ENCODE measurements around the gene INPP5F. TPM values are rescaled to one million over a fixed set of nuclear protein-coding genes. Genes with fewer than 3 reads are reported as not detected.
A peak's percentile ranks its signal among the peaks of the same experiment; 100 is the strongest.

Gene INPP5F
- total RNA-seq, 2 experiments from 2014 or later: 17.4 to 32.0 TPM

GRCh38 chr10:119737823-119738222 is 12.0 kb downstream of the INPP5F start:
- Mint-ChIP-seq H3K9me3 (ENCODE audit: low read depth) (no peaks in the 10 kb centered on the region), H3K36me3 (no peaks in the 10 kb centered on the region), H3K27me3 (no peaks in the 10 kb centered on the region), H3K4me1 (peaks cover 18% of the 10 kb centered on the region), H3K4me3 (no peak overlapping the region), H3K27ac (no peak overlapping the region)
- CTCF ChIA-PET: interaction anchor here (1.1 to 1.8 kb wide), 5 partner anchors 10 to 52 kb away, joined by 3 to 10 read pairs (median 6); partner anchors contain the start of gene INPP5F
- DNase-seq (no peak), ATAC-seq (no peak)

- H3K4me1 Mint-ChIP-seq: peaks cover 18% of the 10 kb centered on the region
- no peak overlapping the region for H3K4me3 Mint-ChIP-seq
- H3K27ac Mint-ChIP-seq: no peak overlapping the region
- no peak for DNase-seq
- CTCF ChIA-PET: interaction anchor here (0.9 to 1.0 kb wide), 2 partner anchors 11 to 12 kb away, joined by 3 to 5 read pairs; no protein-coding TSS in a partner anchor
- no peaks in the 10 kb centered on the region for H3K36me3 Mint-ChIP-seq
- ATAC-seq: no peak
- H3K9me3 Mint-ChIP-seq (ENCODE audit: low read depth): no peaks in the 10 kb centered on the region
- H3K27me3 Mint-ChIP-seq: no peaks in the 10 kb centered on the region
Observed at GRCh38 chr10:119738962-119739361, 13.1 kb downstream of the INPP5F start.

GRCh38 chr10:119740096-119740495 is 14.2 kb downstream of the INPP5F start:
- Mint-ChIP-seq H3K36me3 (no peaks in the 10 kb centered on the region), H3K9me3 (ENCODE audit: low read depth) (no peaks in the 10 kb centered on the region), H3K27ac (no peak overlapping the region), H3K27me3 (no peaks in the 10 kb centered on the region), H3K4me3 (no peak overlapping the region), H3K4me1 (peaks cover 23% of the 10 kb centered on the region)
- no peak for DNase-seq
- no peak for ATAC-seq
- CTCF ChIA-PET: no interaction called here

- CTCF ChIA-PET: interaction anchor here (1.0 to 1.5 kb wide), 3 partner anchors 10 to 57 kb away, joined by 3 to 4 read pairs (median 4); no protein-coding TSS in a partner anchor
- no peak overlapping the region for H3K4me3 Mint-ChIP-seq
Observed at GRCh38 chr10:119742947-119743648, 17.2 kb downstream of the INPP5F start.

GRCh38 chr10:119747940-119748339 is 22.1 kb downstream of the INPP5F start:
- ATAC-seq: no peak
- Mint-ChIP-seq H3K27ac (no peak overlapping the region), H3K4me3 (no peak overlapping the region), H3K27me3 (no peaks in the 10 kb centered on the region), H3K36me3 (peaks cover 4% of the 10 kb centered on the region), H3K4me1 (peaks cover 18% of the 10 kb centered on the region), H3K9me3 (ENCODE audit: low read depth) (no peaks in the 10 kb centered on the region)
- no peak for DNase-seq
- CTCF ChIA-PET: interaction anchor here (1.0 to 6.3 kb wide), 3 partner anchors 37 to 112 kb away, joined by 3 to 50 read pairs (median 50); no protein-coding TSS in a partner anchor

More at GRCh38 chr10:119742947-119743648, 17.2 kb downstream of the INPP5F start:
- no peak for ATAC-seq
- no peak overlapping the region for H3K27ac Mint-ChIP-seq
- H3K27me3 Mint-ChIP-seq: no peaks in the 10 kb centered on the region
- H3K4me1 Mint-ChIP-seq: peaks cover 16% of the 10 kb centered on the region
- H3K9me3 Mint-ChIP-seq (ENCODE audit: low read depth): no peaks in the 10 kb centered on the region
- H3K36me3 Mint-ChIP-seq: peaks cover 4% of the 10 kb centered on the region
- no peak for DNase-seq

GRCh38 chr10:119748871-119749270 is 23.0 kb downstream of the INPP5F start:
- H3K4me3 Mint-ChIP-seq: no peak overlapping the region

GRCh38 chr10:119749455-119749854 is 23.6 kb downstream of the INPP5F start:
- no peak for DNase-seq
- CTCF ChIA-PET: interaction anchor here (1.6 to 6.3 kb wide), 5 partner anchors 12 to 111 kb away, joined by 6 to 50 read pairs (median 17); no protein-coding TSS in a partner anchor
- H3K4me3 Mint-ChIP-seq: no peak overlapping the region
- peaks cover 12% of the 10 kb centered on the region for H3K4me1 Mint-ChIP-seq
- H3K27ac Mint-ChIP-seq: no peak overlapping the region
- ATAC-seq: no peak
- H3K9me3 Mint-ChIP-seq (ENCODE audit: low read depth): no peaks in the 10 kb centered on the region
- peaks cover 4% of the 10 kb centered on the region for H3K36me3 Mint-ChIP-seq
- H3K27me3 Mint-ChIP-seq: no peaks in the 10 kb centered on the region

More at GRCh38 chr10:119748871-119749270, 23.0 kb downstream of the INPP5F start:
- Mint-ChIP-seq H3K9me3 (ENCODE audit: low read depth) (no peaks in the 10 kb centered on the region), H3K4me1 (peaks cover 18% of the 10 kb centered on the region), H3K27me3 (no peaks in the 10 kb centered on the region), H3K27ac (no peak overlapping the region), H3K36me3 (peaks cover 4% of the 10 kb centered on the region)
- CTCF ChIA-PET: interaction anchor here (1.0 to 6.3 kb wide), 3 partner anchors 36 to 111 kb away, joined by 3 to 50 read pairs (median 50); no protein-coding TSS in a partner anchor
- DNase-seq (no peak), ATAC-seq (no peak)

- CTCF ChIA-PET: interaction anchor here (0.6 to 6.3 kb wide), 36 partner anchors 9 to 471 kb away, joined by 3 to 50 read pairs (median 4); partner anchors contain the start of genes INPP5F and MCMBP
- no peaks in the 10 kb centered on the region for H3K27me3 Mint-ChIP-seq
- peaks cover 4% of the 10 kb centered on the region for H3K36me3 Mint-ChIP-seq
- H3K9me3 Mint-ChIP-seq (ENCODE audit: low read depth): no peaks in the 10 kb centered on the region
- no peak overlapping the region for H3K27ac Mint-ChIP-seq
- peak; percentile 93 for ATAC-seq
- peaks cover 4% of the 10 kb centered on the region for H3K4me1 Mint-ChIP-seq
- DNase-seq: peak; percentile 73
- no peak overlapping the region for H3K4me3 Mint-ChIP-seq
Observed at GRCh38 chr10:119750391-119751230, 24.8 kb downstream of the INPP5F start.

- no peaks in the 10 kb centered on the region for H3K27me3 Mint-ChIP-seq
- DNase-seq (no peak), ATAC-seq (no peak)
- CTCF ChIA-PET: interaction anchor here (1.0 kb wide), 2 partner anchors 10 to 18 kb away, joined by 3 to 4 read pairs; no protein-coding TSS in a partner anchor
- peaks cover 4% of the 10 kb centered on the region for H3K4me1 Mint-ChIP-seq
- H3K36me3 Mint-ChIP-seq: no peaks in the 10 kb centered on the region
- H3K4me3 Mint-ChIP-seq: no peak overlapping the region
- H3K27ac Mint-ChIP-seq: no peak overlapping the region
- no peaks in the 10 kb centered on the region for H3K9me3 Mint-ChIP-seq (ENCODE audit: low read depth)
Observed at GRCh38 chr10:119753309-119753708, 27.5 kb downstream of the INPP5F start.

- H3K9me3 Mint-ChIP-seq (ENCODE audit: low read depth): no peaks in the 10 kb centered on the region
- CTCF ChIA-PET: interaction anchor here (1.0 kb wide), 1 partner anchor 18 kb away, joined by 3 read pairs; no protein-coding TSS in a partner anchor
- no peaks in the 10 kb centered on the region for H3K27me3 Mint-ChIP-seq
- no peak overlapping the region for H3K4me3 Mint-ChIP-seq
- ATAC-seq (no peak), DNase-seq (no peak)
- no peak overlapping the region for H3K27ac Mint-ChIP-seq
- peaks cover 4% of the 10 kb centered on the region for H3K4me1 Mint-ChIP-seq
- no peaks in the 10 kb centered on the region for H3K36me3 Mint-ChIP-seq
Observed at GRCh38 chr10:119754085-119754484, 28.2 kb downstream of the INPP5F start.

GRCh38 chr10:119754936-119755335 is 29.1 kb downstream of the INPP5F start:
- CTCF ChIA-PET: no interaction called here
- Mint-ChIP-seq H3K27ac (no peak overlapping the region), H3K4me1 (peaks cover 4% of the 10 kb centered on the region), H3K27me3 (no peaks in the 10 kb centered on the region), H3K36me3 (no peaks in the 10 kb centered on the region), H3K9me3 (ENCODE audit: low read depth) (no peaks in the 10 kb centered on the region), H3K4me3 (no peak overlapping the region)
- DNase-seq: no peak
- ATAC-seq: no peak

GRCh38 chr10:119755446-119755845 is 29.6 kb downstream of the INPP5F start:
- CTCF ChIA-PET: no interaction called here
- Mint-ChIP-seq H3K9me3 (ENCODE audit: low read depth) (no peaks in the 10 kb centered on the region), H3K4me3 (no peak overlapping the region), H3K36me3 (no peaks in the 10 kb centered on the region), H3K4me1 (peaks cover 1% of the 10 kb centered on the region), H3K27ac (no peak overlapping the region), H3K27me3 (no peaks in the 10 kb centered on the region)
- ATAC-seq (no peak), DNase-seq (no peak)

- CTCF ChIA-PET: no interaction called here
- H3K36me3 Mint-ChIP-seq: peaks cover 1% of the 10 kb centered on the region
- no peak for ATAC-seq
Observed at GRCh38 chr10:119758448-119759195, 32.8 kb downstream of the INPP5F start.

More at GRCh38 chr10:119758448-119759195, 32.8 kb downstream of the INPP5F start:
- Mint-ChIP-seq H3K27ac (no peak overlapping the region), H3K27me3 (no peaks in the 10 kb centered on the region), H3K4me1 (peaks cover 12% of the 10 kb centered on the region), H3K4me3 (no peak overlapping the region), H3K9me3 (ENCODE audit: low read depth) (no peaks in the 10 kb centered on the region)
- no peak for DNase-seq

All from activated CD8-positive, alpha-beta memory T cell treated with anti-CD3 and anti-CD28 coated beads, Interleukin-2, amount 10 ng/mL, durations not matched to agents 7 days and 5 days (primary cell).